Measurements from ENCODE around the gene EEFSEC.

EEFSEC gene

DNA sequence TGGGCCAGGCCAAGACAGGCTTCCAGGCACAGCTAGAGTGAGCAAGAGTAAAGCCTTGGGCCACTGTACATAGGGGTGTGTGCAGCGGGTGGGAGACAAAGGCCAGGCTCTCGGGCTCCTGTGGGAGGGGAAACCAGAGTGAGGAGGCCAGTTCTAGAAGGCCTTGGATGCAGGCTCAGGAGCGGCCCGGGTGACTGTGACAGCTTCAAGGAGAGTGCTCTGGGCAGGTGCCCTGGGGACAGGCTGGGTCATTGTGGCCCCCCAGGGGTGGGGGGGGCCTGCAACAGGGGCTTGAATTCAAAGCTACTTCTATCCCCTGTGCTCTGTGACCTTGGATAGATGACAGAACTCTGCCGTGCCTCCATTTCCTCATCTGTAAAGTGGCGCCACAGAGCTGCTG is 204.3 kb downstream of the EEFSEC start:
- no peak overlapping the region for H3K23ac ChIP-seq (ENCODE audit: low read length)
- WGBS (ENCODE audit: extremely low coverage, insufficient coverage, low lambda C conversion rate) = no CpG with 5 or more reads among the region's 6 CpGs

DNA sequence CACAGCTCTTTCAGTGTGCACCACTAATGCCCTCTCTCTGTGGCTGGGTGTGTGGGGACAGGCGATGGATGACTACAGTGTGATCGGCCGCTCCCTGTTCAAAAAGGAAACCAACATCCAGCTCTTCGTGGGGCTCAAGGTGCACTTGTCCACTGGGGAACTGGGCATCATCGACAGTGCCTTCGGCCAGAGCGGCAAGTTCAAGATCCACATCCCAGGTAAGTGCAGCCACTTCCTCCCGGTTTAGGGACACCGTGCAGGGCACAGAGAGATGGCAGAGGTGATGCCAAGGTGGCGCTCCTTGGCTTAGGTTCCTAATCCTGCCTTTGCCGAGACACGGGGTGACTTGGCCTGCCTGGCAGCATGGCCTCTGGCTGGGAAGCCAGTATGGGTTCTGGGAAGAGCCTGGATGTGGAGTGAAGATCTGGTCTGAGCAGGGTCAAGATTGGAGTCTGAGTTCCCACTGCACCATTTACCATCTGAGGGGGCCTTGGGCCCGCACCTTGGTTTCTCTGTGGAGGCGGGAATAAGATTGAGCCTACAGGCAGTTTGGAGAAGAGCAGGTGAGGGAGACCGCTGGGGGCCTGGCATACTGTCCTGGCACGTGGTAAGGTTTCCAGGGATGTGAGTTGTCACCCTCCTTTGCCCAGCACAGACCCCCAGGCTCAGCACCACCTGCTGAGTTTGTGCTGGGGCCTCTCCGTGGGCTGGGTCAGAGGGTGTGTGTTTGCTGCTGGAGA is 205.0 kb downstream of the EEFSEC start:
- no peak overlapping the region for H2AK5ac ChIP-seq (ENCODE audit: low read length)
- no peaks in the 10 kb centered on the region for H3K79me2 ChIP-seq (ENCODE audit: control insufficient read depth, insufficient read depth, low read length)
- no peak overlapping the region for H2BK15ac ChIP-seq (replicated peaks; ENCODE audit: low read depth)
- H3K56ac ChIP-seq (ENCODE audit: low read length) = no peak overlapping the region
- no peak overlapping the region for H4K5ac ChIP-seq (ENCODE audit: low read length)
- no CpG with 5 or more reads among the region's 17 CpGs for WGBS (ENCODE audit: extremely low coverage, insufficient coverage, low lambda C conversion rate)
- no peak overlapping the region for H3K27ac ChIP-seq (ENCODE audit: low read depth, low read length)
- no peak overlapping the region for H3K4ac ChIP-seq (ENCODE audit: low read depth, low read length)
- H3K9ac ChIP-seq (ENCODE audit: low read length) = no peak overlapping the region
- no peak overlapping the region for H3K23ac ChIP-seq (ENCODE audit: low read length)
- no peaks in the 10 kb centered on the region for H3K4me1 ChIP-seq (ENCODE audit: control insufficient read depth, low read depth, low read length)
- no peak overlapping the region for H3K4me2 ChIP-seq (ENCODE audit: low read length)
- no peak overlapping the region for H3K4me3 ChIP-seq (ENCODE audit: low read length)
- H3K27me3 ChIP-seq (ENCODE audit: insufficient read depth, low read length, poor library complexity) = no peaks in the 10 kb centered on the region
- no peaks in the 10 kb centered on the region for H3K36me3 ChIP-seq (ENCODE audit: control insufficient read depth, insufficient read depth, low read length)
- no peaks in the 10 kb centered on the region for H3K79me1 ChIP-seq (ENCODE audit: low read length)
- H4K8ac ChIP-seq (ENCODE audit: low read depth, low read length) = no peak overlapping the region
- H3K18ac ChIP-seq (ENCODE audit: low read length) = no peak overlapping the region
- H2BK120ac ChIP-seq (ENCODE audit: low read depth, low read length) = no peak overlapping the region
- no peak overlapping the region for H2BK5ac ChIP-seq (ENCODE audit: low read length)
- no peak for DNase-seq

More for the DNA sequence above, 204.3 kb downstream of the EEFSEC start:
- H3K79me2 ChIP-seq (ENCODE audit: control insufficient read depth, insufficient read depth, low read length) = no peaks in the 10 kb centered on the region
- no peak overlapping the region for H3K4me3 ChIP-seq (ENCODE audit: low read length)
- H3K79me1 ChIP-seq (ENCODE audit: low read length) = no peaks in the 10 kb centered on the region
- H2BK5ac ChIP-seq (ENCODE audit: low read length) = no peak overlapping the region
- H3K27me3 ChIP-seq (ENCODE audit: insufficient read depth, low read length, poor library complexity) = no peaks in the 10 kb centered on the region
- no peaks in the 10 kb centered on the region for H3K4me1 ChIP-seq (ENCODE audit: control insufficient read depth, low read depth, low read length)
- H2BK15ac ChIP-seq (replicated peaks; ENCODE audit: low read depth) = no peak overlapping the region
- no peak overlapping the region for H3K4me2 ChIP-seq (ENCODE audit: low read length)
- no peak for DNase-seq
- no peak overlapping the region for H2AK5ac ChIP-seq (ENCODE audit: low read length)
- no peak overlapping the region for H3K56ac ChIP-seq (ENCODE audit: low read length)
- no peak overlapping the region for H3K4ac ChIP-seq (ENCODE audit: low read depth, low read length)
- H3K36me3 ChIP-seq (ENCODE audit: control insufficient read depth, insufficient read depth, low read length) = no peaks in the 10 kb centered on the region
- H3K18ac ChIP-seq (ENCODE audit: low read length) = no peak overlapping the region
- H3K9ac ChIP-seq (ENCODE audit: low read length) = no peak overlapping the region
- H4K5ac ChIP-seq (ENCODE audit: low read length) = no peak overlapping the region
- no peak overlapping the region for H3K27ac ChIP-seq (ENCODE audit: low read depth, low read length)
- H2BK120ac ChIP-seq (ENCODE audit: low read depth, low read length) = no peak overlapping the region
- no peak overlapping the region for H4K8ac ChIP-seq (ENCODE audit: low read depth, low read length)

DNA sequence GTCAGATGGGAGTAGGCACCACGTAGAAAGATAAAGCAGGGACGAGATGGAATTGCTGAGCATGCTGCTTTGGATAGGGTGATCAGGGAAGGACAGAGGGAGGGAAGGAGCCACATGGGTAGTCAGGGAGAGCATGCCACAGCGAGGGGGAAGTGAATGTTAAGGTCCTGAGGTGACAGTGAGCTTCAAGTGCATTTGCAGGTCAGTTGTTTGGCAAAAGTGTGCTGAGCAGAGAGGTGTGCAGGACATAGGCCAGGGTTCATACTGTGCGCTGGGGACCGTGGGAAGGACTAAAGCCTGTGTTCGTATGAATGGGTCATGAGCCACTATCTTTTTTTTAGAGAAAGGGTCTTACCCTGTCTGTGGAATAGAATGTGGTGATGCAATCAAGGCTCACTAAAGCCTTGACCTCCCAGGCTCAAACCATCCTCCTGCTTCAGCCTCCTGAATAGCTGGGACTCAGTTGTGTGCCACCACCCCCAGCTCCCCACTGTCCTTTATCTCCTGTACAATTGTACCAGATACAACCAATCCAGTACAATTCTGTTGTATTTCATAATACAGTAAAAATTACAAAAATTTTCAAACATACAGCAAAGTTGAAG is 205.9 kb downstream of the EEFSEC start:
- no peak overlapping the region for H4K8ac ChIP-seq (ENCODE audit: low read depth, low read length)
- H3K9ac ChIP-seq (ENCODE audit: low read length) = no peak overlapping the region
- no peak overlapping the region for H3K4ac ChIP-seq (ENCODE audit: low read depth, low read length)
- H3K4me1 ChIP-seq (ENCODE audit: control insufficient read depth, low read depth, low read length) = no peaks in the 10 kb centered on the region
- H3K36me3 ChIP-seq (ENCODE audit: control insufficient read depth, insufficient read depth, low read length) = no peaks in the 10 kb centered on the region
- no CpG with 5 or more reads among the region's 6 CpGs for WGBS (ENCODE audit: extremely low coverage, insufficient coverage, low lambda C conversion rate)
- H4K5ac ChIP-seq (ENCODE audit: low read length) = no peak overlapping the region
- no peaks in the 10 kb centered on the region for H3K79me2 ChIP-seq (ENCODE audit: control insufficient read depth, insufficient read depth, low read length)
- no peak overlapping the region for H3K56ac ChIP-seq (ENCODE audit: low read length)
- no peaks in the 10 kb centered on the region for H3K27me3 ChIP-seq (ENCODE audit: insufficient read depth, low read length, poor library complexity)
- H3K79me1 ChIP-seq (ENCODE audit: low read length) = no peaks in the 10 kb centered on the region
- no peak overlapping the region for H2BK15ac ChIP-seq (replicated peaks; ENCODE audit: low read depth)
- H2BK5ac ChIP-seq (ENCODE audit: low read length) = no peak overlapping the region
- H2AK5ac ChIP-seq (ENCODE audit: low read length) = no peak overlapping the region
- DNase-seq = no peak
- no peak overlapping the region for H3K18ac ChIP-seq (ENCODE audit: low read length)
- H3K4me3 ChIP-seq (ENCODE audit: low read length) = no peak overlapping the region
- no peak overlapping the region for H2BK120ac ChIP-seq (ENCODE audit: low read depth, low read length)
- H3K4me2 ChIP-seq (ENCODE audit: low read length) = no peak overlapping the region
- no peak overlapping the region for H3K23ac ChIP-seq (ENCODE audit: low read length)
- no peak overlapping the region for H3K27ac ChIP-seq (ENCODE audit: low read depth, low read length)

DNA sequence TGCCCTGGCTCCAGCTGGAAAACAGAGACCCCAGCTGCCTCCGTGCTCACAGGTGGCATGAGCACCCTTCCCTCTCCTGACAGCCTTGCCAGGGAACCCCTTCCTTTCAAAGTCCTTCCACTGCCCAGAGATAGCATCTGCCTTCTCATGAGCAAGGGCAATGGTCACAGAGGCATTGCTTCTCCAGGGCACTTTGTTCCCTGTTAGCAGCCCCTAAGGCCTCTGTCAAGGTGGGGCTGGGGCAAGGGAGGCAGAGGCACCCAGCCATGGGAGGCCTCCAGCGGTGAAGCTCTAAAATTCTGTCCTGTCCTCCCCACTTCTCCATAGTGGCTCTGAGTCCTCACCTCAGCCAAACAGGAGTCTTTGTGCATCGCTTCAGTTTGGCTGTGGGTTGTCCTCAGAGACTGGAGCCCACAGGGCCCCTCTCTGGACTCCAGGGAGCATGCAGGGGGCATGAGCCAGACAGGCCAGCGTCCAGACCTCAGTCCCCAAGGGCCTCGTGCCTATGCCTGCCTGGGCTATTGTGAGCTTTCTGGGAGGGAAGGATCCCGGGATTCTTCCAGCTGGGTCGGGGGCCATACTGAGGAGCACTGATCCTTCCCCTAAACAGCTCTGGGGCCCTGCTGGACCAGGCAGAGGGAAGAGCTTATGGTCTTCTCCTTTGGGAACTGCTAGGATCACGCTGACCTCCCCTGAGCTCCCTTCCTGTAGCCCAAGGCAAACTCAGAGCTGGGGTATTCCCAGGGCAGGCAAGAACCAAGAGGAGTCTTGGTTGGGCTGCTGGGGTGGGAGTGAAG is 206.8 kb downstream of the EEFSEC start:
- no peak overlapping the region for H3K23ac ChIP-seq (ENCODE audit: low read length)
- no peak overlapping the region for H4K8ac ChIP-seq (ENCODE audit: low read depth, low read length)
- H3K4ac ChIP-seq (ENCODE audit: low read depth, low read length) = no peak overlapping the region
- H4K5ac ChIP-seq (ENCODE audit: low read length) = no peak overlapping the region
- no peak overlapping the region for H3K4me3 ChIP-seq (ENCODE audit: low read length)
- no peak overlapping the region for H2AK5ac ChIP-seq (ENCODE audit: low read length)
- DNase-seq = no peak
- H2BK120ac ChIP-seq (ENCODE audit: low read depth, low read length) = no peak overlapping the region
- no peak overlapping the region for H3K18ac ChIP-seq (ENCODE audit: low read length)
- no peak overlapping the region for H3K9ac ChIP-seq (ENCODE audit: low read length)
- H3K79me2 ChIP-seq (ENCODE audit: control insufficient read depth, insufficient read depth, low read length) = no peaks in the 10 kb centered on the region
- H3K4me2 ChIP-seq (ENCODE audit: low read length) = no peak overlapping the region
- H3K27ac ChIP-seq (ENCODE audit: low read depth, low read length) = no peak overlapping the region
- H2BK5ac ChIP-seq (ENCODE audit: low read length) = no peak overlapping the region
- H3K56ac ChIP-seq (ENCODE audit: low read length) = no peak overlapping the region
- no peaks in the 10 kb centered on the region for H3K79me1 ChIP-seq (ENCODE audit: low read length)
- H3K36me3 ChIP-seq (ENCODE audit: control insufficient read depth, insufficient read depth, low read length) = no peaks in the 10 kb centered on the region
- no peaks in the 10 kb centered on the region for H3K4me1 ChIP-seq (ENCODE audit: control insufficient read depth, low read depth, low read length)
- H2BK15ac ChIP-seq (replicated peaks; ENCODE audit: low read depth) = no peak overlapping the region
- no peaks in the 10 kb centered on the region for H3K27me3 ChIP-seq (ENCODE audit: insufficient read depth, low read length, poor library complexity)
- WGBS (ENCODE audit: extremely low coverage, insufficient coverage, low lambda C conversion rate) = no CpG with 5 or more reads among the region's 8 CpGs

GRCh38 chr3:128360705-128361271 is 207.5 kb downstream of the EEFSEC start:
- no peak overlapping the region for H3K56ac ChIP-seq (ENCODE audit: low read length)
- H2BK5ac ChIP-seq (ENCODE audit: low read length) = no peak overlapping the region
- no peak for DNase-seq
- no peak overlapping the region for H3K4ac ChIP-seq (ENCODE audit: low read depth, low read length)
- no peak overlapping the region for H2BK120ac ChIP-seq (ENCODE audit: low read depth, low read length)
- H3K4me1 ChIP-seq (ENCODE audit: control insufficient read depth, low read depth, low read length) = no peaks in the 10 kb centered on the region
- no peak overlapping the region for H3K4me3 ChIP-seq (ENCODE audit: low read length)
- H3K79me2 ChIP-seq (ENCODE audit: control insufficient read depth, insufficient read depth, low read length) = no peaks in the 10 kb centered on the region
- H3K9ac ChIP-seq (ENCODE audit: low read length) = no peak overlapping the region
- H3K18ac ChIP-seq (ENCODE audit: low read length) = no peak overlapping the region
- no peaks in the 10 kb centered on the region for H3K27me3 ChIP-seq (ENCODE audit: insufficient read depth, low read length, poor library complexity)
- H3K27ac ChIP-seq (ENCODE audit: low read depth, low read length) = no peak overlapping the region
- H2AK5ac ChIP-seq (ENCODE audit: low read length) = no peak overlapping the region
- H3K79me1 ChIP-seq (ENCODE audit: low read length) = no peaks in the 10 kb centered on the region
- no peak overlapping the region for H3K4me2 ChIP-seq (ENCODE audit: low read length)
- WGBS (ENCODE audit: extremely low coverage, insufficient coverage, low lambda C conversion rate) = no CpG with 5 or more reads among the region's 6 CpGs
- H4K5ac ChIP-seq (ENCODE audit: low read length) = no peak overlapping the region
- no peak overlapping the region for H4K8ac ChIP-seq (ENCODE audit: low read depth, low read length)
- H3K36me3 ChIP-seq (ENCODE audit: control insufficient read depth, insufficient read depth, low read length) = no peaks in the 10 kb centered on the region
- H2BK15ac ChIP-seq (replicated peaks; ENCODE audit: low read depth) = no peak overlapping the region
- no peak overlapping the region for H3K23ac ChIP-seq (ENCODE audit: low read length)

All from mesendoderm (in vitro differentiated cells).